NT2/D1 (cell line): ENCODE measurements around the gene PARP11.

Source experiments
- YY1 ChIP-seq: IDR thresholded peaks from 2 replicates; pipeline ENCODE4 v1.6.1; 2011; ENCODE audit not compliant: insufficient read length, insufficient read depth
- ZNF274 ChIP-seq: IDR thresholded peaks from 2 replicates; pipeline ENCODE4 v1.6.1; 2011; ENCODE audit warnings: mild to moderate bottlenecking, low read depth, low read length

- TF ChIP-seq ZNF274 = no peak
- TF ChIP-seq YY1 = no peak
Measured at GRCh38 chr12:3898756-3899155, 25.6 kb upstream of the PARP11 start.
